HEK293 (cell line): ENCODE results near the gene ADAMTS17.

Experiments used
- MYNN ChIP-seq: fragments of 450-650 bp; formaldehyde crosslinking; IDR thresholded peaks from 2 replicates; pipeline ENCODE4 v1.5.1; 2016; ENCODE audit warnings: missing biosample characterization, missing genetic modification characterization, borderline replicate concordance
- PRDM6 ChIP-seq: fragments of 450-650 bp; formaldehyde crosslinking; IDR thresholded peaks from 2 replicates; pipeline ENCODE4 v1.5.1; 2017; ENCODE audit warnings: missing biosample characterization, missing genetic modification characterization
- SCRT1 ChIP-seq: fragments of 450-650 bp; formaldehyde crosslinking; IDR thresholded peaks from 2 replicates; pipeline ENCODE4 v1.5.1; 2016; ENCODE audit warnings: missing biosample characterization, missing genetic modification characterization, borderline replicate concordance
- SCRT2 ChIP-seq: fragments of 450-650 bp; formaldehyde crosslinking; IDR thresholded peaks from 2 replicates; pipeline ENCODE4 v1.5.1; 2016; ENCODE audit warnings: missing biosample characterization, missing genetic modification characterization
- SETDB1 ChIP-seq: IDR thresholded peaks from one replicate; pipeline ENCODE4 v1.6.1; 2017; ENCODE audit warnings: mild to moderate bottlenecking, low read length, moderate library complexity, mixed read lengths; ENCODE audit not compliant: insufficient read length
- TSHZ1 ChIP-seq: fragments of 450-650 bp; formaldehyde crosslinking; IDR thresholded peaks from 2 replicates; pipeline ENCODE4 v1.5.1; 2016; ENCODE audit warnings: missing biosample characterization, missing genetic modification characterization, borderline replicate concordance
- ZBTB20 ChIP-seq: fragments of 450-650 bp; formaldehyde crosslinking; IDR thresholded peaks from 2 replicates; pipeline ENCODE4 v1.5.1; 2016; ENCODE audit warnings: missing biosample characterization, missing genetic modification characterization
- ZFP41 ChIP-seq: fragments of 450-650 bp; formaldehyde crosslinking; IDR thresholded peaks from 2 replicates; pipeline ENCODE4 v1.5.1; 2016; ENCODE audit warnings: missing biosample characterization, missing genetic modification characterization, borderline replicate concordance
- ZFP69B ChIP-seq: fragments of 450-650 bp; formaldehyde crosslinking; IDR thresholded peaks from 2 replicates; pipeline ENCODE4 v1.5.1; 2016; ENCODE audit warnings: missing biosample characterization, missing genetic modification characterization
- ZNF112 ChIP-seq: fragments of 450-650 bp; formaldehyde crosslinking; IDR thresholded peaks from 2 replicates; pipeline ENCODE4 v1.5.0; 2017; ENCODE audit warnings: missing biosample characterization, missing genetic modification characterization
- ZNF148 ChIP-seq: fragments of 450-650 bp; formaldehyde crosslinking; IDR thresholded peaks from 2 replicates; pipeline ENCODE4 v1.5.0; 2017; ENCODE audit warnings: missing biosample characterization, missing genetic modification characterization, borderline replicate concordance
- ZNF184 ChIP-seq: fragments of 450-650 bp; IDR thresholded peaks from 2 replicates; pipeline ENCODE4 v1.5.1; 2018; ENCODE audit warnings: missing biosample characterization, mild to moderate bottlenecking, missing genetic modification characterization
- ZNF214 ChIP-seq: fragments of 450-650 bp; formaldehyde crosslinking; IDR thresholded peaks from 2 replicates; pipeline ENCODE4 v1.5.1; 2017; ENCODE audit warnings: missing biosample characterization, mild to moderate bottlenecking, missing genetic modification characterization, borderline replicate concordance
- ZNF26 ChIP-seq: fragments of 450-650 bp; formaldehyde crosslinking; IDR thresholded peaks from 2 replicates; pipeline ENCODE4 v1.5.1; 2016; ENCODE audit warnings: missing biosample characterization, missing genetic modification characterization
- ZNF292 ChIP-seq: fragments of 450-650 bp; formaldehyde crosslinking; IDR thresholded peaks from 2 replicates; pipeline ENCODE4 v1.5.1; 2016; ENCODE audit warnings: low read depth, missing biosample characterization, missing genetic modification characterization, borderline replicate concordance
- ZNF335 ChIP-seq: fragments of 450-650 bp; formaldehyde crosslinking; conservative IDR thresholded peaks from 2 replicates; pipeline ENCODE4 v1.5.1; 2016; ENCODE audit warnings: missing biosample characterization, missing genetic modification characterization
- ZNF518A ChIP-seq: fragments of 450-650 bp; formaldehyde crosslinking; conservative IDR thresholded peaks from 2 replicates; pipeline ENCODE4 v1.5.1; 2016; ENCODE audit warnings: low read depth, missing biosample characterization, missing genetic modification characterization
- ZNF629 ChIP-seq: fragments of 450-650 bp; formaldehyde crosslinking; IDR thresholded peaks from 2 replicates; pipeline ENCODE4 v1.5.1; 2017; ENCODE audit warnings: missing biosample characterization, missing genetic modification characterization
- ZNF654 ChIP-seq: fragments of 450-650 bp; formaldehyde crosslinking; IDR thresholded peaks from 2 replicates; pipeline ENCODE4 v1.5.1; 2016; ENCODE audit warnings: low read depth, missing biosample characterization, missing genetic modification characterization
- ZNF692 ChIP-seq: fragments of 450-650 bp; formaldehyde crosslinking; IDR thresholded peaks from 2 replicates; pipeline ENCODE4 v1.5.1; 2016; ENCODE audit warnings: missing biosample characterization, missing genetic modification characterization
- ZNF707 ChIP-seq: fragments of 450-650 bp; formaldehyde crosslinking; IDR thresholded peaks from 2 replicates; pipeline ENCODE4 v1.5.1; 2016; ENCODE audit warnings: missing biosample characterization, missing genetic modification characterization
- ZSCAN4 ChIP-seq: fragments of 450-650 bp; formaldehyde crosslinking; IDR thresholded peaks from 2 replicates; pipeline ENCODE4 v1.5.1; 2017; ENCODE audit warnings: missing biosample characterization, missing genetic modification characterization

Gene ADAMTS17

GRCh38 chr15:100338971-100339444 is 2.8 kb downstream of the ADAMTS17 start (continued):
- TF ChIP-seq ZNF518A (tag by site-specific recombination) (no peak), SCRT1 (tag by site-specific recombination) (no peak; the same call in 1 of the 2 replicates), ZNF112 (tag by site-specific recombination) (no peak), ZNF214 (tag by site-specific recombination) (no peak), SCRT2 (tag by site-specific recombination) (peak; percentile 51; the same call in 1 of the 2 replicates), MYNN (tag by site-specific recombination) (no peak), ZNF692 (tag by site-specific recombination) (0 out of 2 replicates have a peak, but pooled peaks have one; percentile 25), ZSCAN4 (tag by site-specific recombination) (no peak), ZNF707 (no peak), ZNF629 (tag by site-specific recombination) (no peak), TSHZ1 (tag by site-specific recombination) (no peak), SETDB1 (no peak), ZFP41 (tag by site-specific recombination) (no peak), ZNF26 (tag by site-specific recombination) (no peak), ZNF148 (no peak), ZNF292 (tag by site-specific recombination) (no peak), ZNF184 (no peak), ZNF335 (tag by site-specific recombination) (0 out of 2 replicates have a peak, but pooled peaks have one; percentile 36), ZFP69B (tag by site-specific recombination) (0 out of 2 replicates have a peak, but pooled peaks have one; percentile 19), PRDM6 (tag by site-specific recombination) (no peak), ZBTB20 (tag by site-specific recombination) (no peak; the same call in none of the 2 replicates), ZNF654 (tag by site-specific recombination) (peak; percentile 71)
